HG03060 (cell line): ENCODE results near the gene MAPK8.

Source experiments
- ATAC-seq: cut with Tn5 transposase; IDR thresholded peaks from one replicate; pipeline ENCODE4 v1.9.1; 2021; ENCODE audit warnings: low read depth, moderate number of reproducible peaks; ENCODE audit not compliant: unreplicated experiment

The MAPK8 gene

GRCh38 chr10:48469516-48470020 lies 163.1 kb downstream of the MAPK8 start:
- ATAC-seq, result no peak

- no peak for ATAC-seq
These were observed 163.8 kb downstream of the MAPK8 start for GRCh38 chr10:48470115-48470892.

- no peak for ATAC-seq
These were observed 164.7 kb downstream of the MAPK8 start for GRCh38 chr10:48470893-48471805.

GRCh38 chr10:48472501-48473069 lies 166.1 kb downstream of the MAPK8 start:
- ATAC-seq, result no peak

- no peak for ATAC-seq
These were observed 167.2 kb downstream of the MAPK8 start for GRCh38 chr10:48473704-48474103.

GRCh38 chr10:48474765-48475365 lies 168.4 kb downstream of the MAPK8 start:
- no peak for ATAC-seq

GRCh38 chr10:48475943-48476278 lies 169.4 kb downstream of the MAPK8 start:
- no peak for ATAC-seq

GRCh38 chr10:48476279-48476982 lies 170.0 kb downstream of the MAPK8 start:
- no peak for ATAC-seq

- ATAC-seq, result no peak
These were observed 170.7 kb downstream of the MAPK8 start for GRCh38 chr10:48477141-48477540.

GRCh38 chr10:48477616-48478015 lies 171.1 kb downstream of the MAPK8 start:
- ATAC-seq, result no peak

- no peak for ATAC-seq
These were observed 172.0 kb downstream of the MAPK8 start for GRCh38 chr10:48478469-48478868.

- no peak for ATAC-seq
These were observed 172.7 kb downstream of the MAPK8 start for GRCh38 chr10:48478980-48479811.

- ATAC-seq, result no peak
These were observed 174.2 kb downstream of the MAPK8 start for GRCh38 chr10:48480397-48481374.

- no peak for ATAC-seq
These were observed 174.9 kb downstream of the MAPK8 start for GRCh38 chr10:48481385-48481784.

GRCh38 chr10:48482207-48482606 lies 175.7 kb downstream of the MAPK8 start:
- no peak for ATAC-seq

- no peak for ATAC-seq
These were observed 178.4 kb downstream of the MAPK8 start for GRCh38 chr10:48484911-48485310.

- ATAC-seq, result no peak
These were observed 179.2 kb downstream of the MAPK8 start for GRCh38 chr10:48485711-48486110.

GRCh38 chr10:48487244-48487643 lies 180.8 kb downstream of the MAPK8 start:
- ATAC-seq, result no peak
